Posterior cingulate gyrus (tissue), 11 donors: Measurements from ENCODE around the gene SCAF4.
"Not testable (repeated sequence)": the region's sequence is repeated elsewhere in the genome, so short reads cannot be mapped to it uniquely, and the experiment has no call there.

Experiments used
- DNase-seq, 10 donors: peaks; one replicate each; pipeline versions ENCODE4 v3.0.0 to v3.0.0-alpha.2; 2020 to 2021; ENCODE audit warnings: mixed read lengths in 3 of 10
- intact Hi-C: fragments of 100-400 bp; cut with DNase I; formaldehyde crosslinking; loops from one replicate; pipeline ENCODE4 v1.15.1; 2023

SCAF4 gene

GRCh38 chr21:31654821-31655580, 76.9 kb downstream of the SCAF4 start:
- intact Hi-C loops, DNase-seq: not testable (repeated sequence)

- intact Hi-C loops = no loop called here
- no peak for DNase-seq
Measured at GRCh38 chr21:31654340-31654739, 77.6 kb downstream of the SCAF4 start.

GRCh38 chr21:31651491-31651890, 80.4 kb downstream of the SCAF4 start:
- intact Hi-C loops, DNase-seq: not testable (repeated sequence)

GRCh38 chr21:31650930-31651329, 81.0 kb downstream of the SCAF4 start:
- DNase-seq = no peak
- intact Hi-C loops = no loop called here

- intact Hi-C loops = no loop called here
- DNase-seq = no peak
Measured at GRCh38 chr21:31647650-31648049, 84.3 kb downstream of the SCAF4 start.

GRCh38 chr21:31644643-31645042, 87.3 kb downstream of the SCAF4 start:
- intact Hi-C loops = no loop called here

GRCh38 chr21:31641416-31641922, 90.4 kb downstream of the SCAF4 start:
- intact Hi-C loops = no loop called here

More at GRCh38 chr21:31644643-31645042, 87.3 kb downstream of the SCAF4 start:
- DNase-seq = no peak

GRCh38 chr21:31636874-31637273, 95.0 kb downstream of the SCAF4 start:
- intact Hi-C loops = no loop called here
- DNase-seq = no peak

More at GRCh38 chr21:31641416-31641922, 90.4 kb downstream of the SCAF4 start:
- DNase-seq = no peak

GRCh38 chr21:31634993-31635392, 96.9 kb downstream of the SCAF4 start:
- intact Hi-C loops = no loop called here
- DNase-seq = no peak

GRCh38 chr21:31631881-31632280, 100.0 kb downstream of the SCAF4 start:
- DNase-seq, intact Hi-C loops: not testable (repeated sequence)

- DNase-seq = no peak
- intact Hi-C loops = no loop called here
Measured at GRCh38 chr21:31629972-31630711, 101.8 kb downstream of the SCAF4 start.

- DNase-seq = no peak
- intact Hi-C loops = no loop called here
Measured at GRCh38 chr21:31624961-31625491, 106.9 kb downstream of the SCAF4 start.

GRCh38 chr21:31624181-31624580, 107.7 kb downstream of the SCAF4 start:
- no peak for DNase-seq
- intact Hi-C loops = no loop called here

- no peak for DNase-seq
- intact Hi-C loops = no loop called here
Measured at GRCh38 chr21:31623664-31624063, 108.3 kb downstream of the SCAF4 start.

GRCh38 chr21:31622397-31622796, 109.5 kb downstream of the SCAF4 start:
- intact Hi-C loops = no loop called here
- DNase-seq = no peak
